Measurements from ENCODE around the gene ABT1.

DNA sequence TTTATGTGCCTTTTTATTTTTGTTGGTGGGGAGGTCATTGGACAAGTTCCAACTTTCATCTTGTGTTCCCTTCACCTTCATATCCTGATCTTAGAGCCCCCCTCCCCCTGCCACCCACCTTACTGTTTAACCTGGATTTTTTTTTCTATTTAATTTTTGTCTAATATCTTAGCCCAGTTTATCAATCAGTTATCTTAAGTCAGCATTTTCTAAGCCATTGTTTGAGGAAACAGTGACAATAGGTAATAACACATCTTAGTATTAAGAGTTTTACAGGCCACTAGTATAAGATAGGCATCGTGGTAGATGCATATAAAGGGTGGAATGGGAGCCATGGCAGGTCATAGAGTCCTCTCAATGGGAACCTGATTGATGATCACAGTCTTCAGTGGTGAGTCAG, 2.4 kb downstream of the ABT1 start:
- TF ChIP-seq, protein P1, sequence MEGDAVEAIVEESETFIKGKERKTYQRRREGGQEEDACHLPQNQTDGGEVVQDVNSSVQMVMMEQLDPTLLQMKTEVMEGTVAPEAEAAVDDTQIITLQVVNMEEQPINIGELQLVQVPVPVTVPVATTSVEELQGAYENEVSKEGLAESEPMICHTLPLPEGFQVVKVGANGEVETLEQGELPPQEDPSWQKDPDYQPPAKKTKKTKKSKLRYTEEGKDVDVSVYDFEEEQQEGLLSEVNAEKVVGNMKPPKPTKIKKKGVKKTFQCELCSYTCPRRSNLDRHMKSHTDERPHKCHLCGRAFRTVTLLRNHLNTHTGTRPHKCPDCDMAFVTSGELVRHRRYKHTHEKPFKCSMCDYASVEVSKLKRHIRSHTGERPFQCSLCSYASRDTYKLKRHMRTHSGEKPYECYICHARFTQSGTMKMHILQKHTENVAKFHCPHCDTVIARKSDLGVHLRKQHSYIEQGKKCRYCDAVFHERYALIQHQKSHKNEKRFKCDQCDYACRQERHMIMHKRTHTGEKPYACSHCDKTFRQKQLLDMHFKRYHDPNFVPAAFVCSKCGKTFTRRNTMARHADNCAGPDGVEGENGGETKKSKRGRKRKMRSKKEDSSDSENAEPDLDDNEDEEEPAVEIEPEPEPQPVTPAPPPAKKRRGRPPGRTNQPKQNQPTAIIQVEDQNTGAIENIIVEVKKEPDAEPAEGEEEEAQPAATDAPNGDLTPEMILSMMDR (IDR thresholded peaks at IDR 0.05): no peak
- TF ChIP-seq EZH2 (IDR thresholded peaks at IDR 0.05; ENCODE audit: borderline replicate concordance, insufficient read depth, low read depth, low read length, poor library complexity, severe bottlenecking): no peak

Measured in B cell (primary cell).